Endothelial cell (in vitro differentiated cells): ENCODE results near the gene SMG9. TPM values are rescaled to one million over a fixed set of nuclear protein-coding genes. Genes with fewer than 3 reads are reported as not detected.

ENCODE experiments used
- DNase-seq: peaks from one replicate; pipeline ENCODE4 v3.0.0; 2021; ENCODE audit warnings: low spot score
- H3K27ac Mint-ChIP-seq: one replicate; pipeline ENCODE4 v1.8.0; 2021; ENCODE audit warnings: mixed read lengths, inconsistent platforms; ENCODE audit not compliant: unreplicated experiment
- H3K27me3 Mint-ChIP-seq: one replicate; pipeline ENCODE4 v1.8.0; 2021; ENCODE audit warnings: mild to moderate bottlenecking, moderate library complexity, mixed read lengths, inconsistent platforms; ENCODE audit not compliant: unreplicated experiment
- H3K36me3 Mint-ChIP-seq: one replicate; pipeline ENCODE4 v1.8.0; 2021; ENCODE audit warnings: mild to moderate bottlenecking, low read depth, mixed read lengths, inconsistent platforms; ENCODE audit not compliant: unreplicated experiment
- H3K4me1 Mint-ChIP-seq: one replicate; pipeline ENCODE4 v1.8.0; 2021; ENCODE audit warnings: mild to moderate bottlenecking, mixed read lengths, inconsistent platforms; ENCODE audit not compliant: unreplicated experiment
- H3K4me3 Mint-ChIP-seq: one replicate; pipeline ENCODE4 v1.8.0; 2021; ENCODE audit warnings: mild to moderate bottlenecking, mixed read lengths, inconsistent platforms; ENCODE audit not compliant: unreplicated experiment
- H3K9me3 Mint-ChIP-seq: one replicate; pipeline ENCODE4 v1.8.0; 2021; ENCODE audit warnings: mixed read lengths, inconsistent platforms; ENCODE audit not compliant: unreplicated experiment
- total RNA-seq: library from RNA; stranded (reverse); fragmentation: NEBNext Ultra II Directional; extraction: Animal tissue kit (Norgen Biotek cat#: 25700); gene quantifications from one replicate; pipeline ENCODE4 v1.2.1, GENCODE V29; 2021; ENCODE audit not compliant: unreplicated experiment
- TF ChIP-seq, protein P1 (sequence below): fragments of 200-600 bp; sonication (generic); IDR thresholded peaks from one replicate; pipeline ENCODE4 v1.5.0; 2021; ENCODE audit warnings: antibody characterized with exemption; ENCODE audit not compliant: unreplicated experiment

The SMG9 gene
- total RNA-seq, 1 donor from 2014 or later: 38.8 TPM

DNA sequence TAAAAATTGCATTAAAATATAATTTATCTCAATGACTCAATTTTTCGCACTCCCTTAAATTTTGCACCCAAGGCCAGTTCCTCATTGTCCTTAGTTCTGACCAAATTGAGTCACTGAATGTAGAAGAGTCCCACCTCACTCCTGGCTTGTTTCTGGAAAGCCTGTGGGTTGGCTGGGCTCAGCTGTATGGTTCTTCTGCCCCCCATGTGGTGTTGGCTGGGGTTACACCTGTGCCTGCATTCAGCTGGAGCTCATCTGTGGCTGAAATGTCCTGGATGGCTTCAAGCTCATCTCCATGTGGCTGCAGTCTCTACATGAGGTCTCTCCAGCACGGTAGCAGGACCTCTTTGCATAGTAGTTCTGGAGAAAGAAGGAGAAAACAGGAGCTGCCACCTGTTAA is 46.0 kb downstream of the SMG9 start:
- Mint-ChIP-seq H3K9me3 (no peaks in the 10 kb centered on the region), H3K36me3 (no peaks in the 10 kb centered on the region), H3K4me3 (no peak overlapping the region), H3K27me3 (peaks cover 3% of the 10 kb centered on the region), H3K4me1 (peaks cover 4% of the 10 kb centered on the region), H3K27ac (no peak overlapping the region)
- no peak for DNase-seq
- TF ChIP-seq, protein P1, sequence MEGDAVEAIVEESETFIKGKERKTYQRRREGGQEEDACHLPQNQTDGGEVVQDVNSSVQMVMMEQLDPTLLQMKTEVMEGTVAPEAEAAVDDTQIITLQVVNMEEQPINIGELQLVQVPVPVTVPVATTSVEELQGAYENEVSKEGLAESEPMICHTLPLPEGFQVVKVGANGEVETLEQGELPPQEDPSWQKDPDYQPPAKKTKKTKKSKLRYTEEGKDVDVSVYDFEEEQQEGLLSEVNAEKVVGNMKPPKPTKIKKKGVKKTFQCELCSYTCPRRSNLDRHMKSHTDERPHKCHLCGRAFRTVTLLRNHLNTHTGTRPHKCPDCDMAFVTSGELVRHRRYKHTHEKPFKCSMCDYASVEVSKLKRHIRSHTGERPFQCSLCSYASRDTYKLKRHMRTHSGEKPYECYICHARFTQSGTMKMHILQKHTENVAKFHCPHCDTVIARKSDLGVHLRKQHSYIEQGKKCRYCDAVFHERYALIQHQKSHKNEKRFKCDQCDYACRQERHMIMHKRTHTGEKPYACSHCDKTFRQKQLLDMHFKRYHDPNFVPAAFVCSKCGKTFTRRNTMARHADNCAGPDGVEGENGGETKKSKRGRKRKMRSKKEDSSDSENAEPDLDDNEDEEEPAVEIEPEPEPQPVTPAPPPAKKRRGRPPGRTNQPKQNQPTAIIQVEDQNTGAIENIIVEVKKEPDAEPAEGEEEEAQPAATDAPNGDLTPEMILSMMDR: no peak

DNA sequence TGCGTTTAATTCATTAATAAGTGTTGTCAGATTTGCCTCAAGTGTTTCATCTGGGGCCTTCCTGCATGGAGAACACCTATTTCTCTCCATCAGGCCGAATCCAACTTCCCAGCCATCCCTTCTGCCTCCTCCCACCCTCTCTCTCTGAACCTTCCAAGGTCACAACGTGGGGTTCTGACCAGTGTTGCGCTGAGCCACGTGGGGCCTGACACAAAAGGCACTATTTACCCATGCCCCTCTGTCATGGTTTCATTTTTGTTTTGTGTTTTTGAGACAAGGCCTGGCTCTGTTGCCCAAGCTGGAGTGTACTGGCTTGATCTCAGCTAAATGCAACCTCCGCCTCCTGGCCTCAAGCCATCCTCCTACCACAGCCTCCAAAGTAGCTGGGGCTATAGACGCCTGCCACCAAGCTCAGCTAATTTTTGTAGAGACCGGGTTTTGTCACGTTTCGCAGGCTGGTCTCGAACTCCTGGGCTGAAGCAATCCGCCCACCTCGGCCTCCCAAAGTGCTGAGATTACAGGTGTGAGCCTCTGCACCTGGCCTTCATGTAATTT is 47.5 kb downstream of the SMG9 start:
- no peak overlapping the region for H3K4me3 Mint-ChIP-seq
- no peaks in the 10 kb centered on the region for H3K36me3 Mint-ChIP-seq
- peaks cover 4% of the 10 kb centered on the region for H3K4me1 Mint-ChIP-seq
- TF ChIP-seq, protein P1: no peak
- DNase-seq: no peak
- no peaks in the 10 kb centered on the region for H3K9me3 Mint-ChIP-seq
- no peaks in the 10 kb centered on the region for H3K27me3 Mint-ChIP-seq
- no peak overlapping the region for H3K27ac Mint-ChIP-seq

DNA sequence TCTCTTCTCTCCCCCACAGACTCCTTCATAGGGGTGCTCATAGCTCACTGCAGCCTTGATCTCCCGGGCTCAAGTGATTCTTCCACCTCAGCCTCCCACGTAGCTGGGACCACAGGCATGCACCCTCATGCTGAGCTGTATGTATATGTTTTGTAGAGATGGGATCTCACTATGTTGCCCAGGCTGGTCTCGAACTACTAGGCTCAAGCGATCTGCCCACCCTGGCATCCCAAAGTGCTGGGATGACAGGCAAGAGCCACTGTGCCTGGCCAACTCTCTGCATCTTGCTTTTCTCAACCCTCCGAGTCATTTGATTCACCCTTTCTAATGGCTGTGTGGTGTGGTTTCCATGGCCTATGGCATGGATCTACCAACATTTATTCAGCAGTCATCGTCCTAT is 49.0 kb downstream of the SMG9 start:
- TF ChIP-seq, protein P1: no peak
- no peak overlapping the region for H3K27ac Mint-ChIP-seq
- H3K4me1 Mint-ChIP-seq: peaks cover 4% of the 10 kb centered on the region
- no peaks in the 10 kb centered on the region for H3K9me3 Mint-ChIP-seq
- no peak overlapping the region for H3K4me3 Mint-ChIP-seq
- no peaks in the 10 kb centered on the region for H3K36me3 Mint-ChIP-seq
- DNase-seq: no peak
- no peaks in the 10 kb centered on the region for H3K27me3 Mint-ChIP-seq

DNA sequence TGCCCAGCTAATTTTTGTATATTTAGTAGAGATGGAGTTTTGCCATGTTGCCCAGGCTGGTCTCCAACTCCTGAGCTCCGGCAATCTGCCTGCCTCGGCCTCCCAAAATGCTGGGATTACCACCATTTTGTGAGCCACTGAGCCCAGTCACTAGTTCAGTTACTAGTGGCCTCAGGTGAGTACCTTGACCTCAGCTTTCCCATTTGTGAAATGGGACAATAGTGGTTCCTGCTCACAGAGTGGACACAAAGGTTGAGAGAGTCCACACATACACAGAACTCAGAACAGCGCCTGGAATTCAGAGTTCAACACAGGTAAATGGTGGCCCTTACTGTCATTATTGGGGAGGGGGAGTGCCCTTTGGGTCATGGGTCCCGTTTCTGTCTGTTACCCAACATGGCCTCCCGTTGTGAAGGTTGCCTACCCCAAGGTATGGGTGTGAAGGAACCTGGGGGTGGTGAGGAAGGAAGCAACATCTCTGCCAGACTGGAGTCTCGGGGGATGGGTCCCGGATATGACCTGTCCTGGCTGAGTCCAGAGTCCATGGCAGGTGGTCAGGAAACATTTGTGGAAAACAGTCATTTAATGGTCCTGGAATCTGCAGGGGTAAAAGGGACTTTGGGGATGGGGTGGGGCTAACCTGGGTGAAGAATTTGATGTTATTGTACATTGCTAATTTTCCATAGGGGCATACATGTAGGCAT is 50.6 kb downstream of the SMG9 start:
- H3K9me3 Mint-ChIP-seq: no peaks in the 10 kb centered on the region
- TF ChIP-seq, protein P1: no peak
- no peak overlapping the region for H3K4me3 Mint-ChIP-seq
- no peaks in the 10 kb centered on the region for H3K36me3 Mint-ChIP-seq
- DNase-seq: no peak
- peaks cover 8% of the 10 kb centered on the region for H3K27me3 Mint-ChIP-seq
- H3K4me1 Mint-ChIP-seq: peaks cover 8% of the 10 kb centered on the region
- H3K27ac Mint-ChIP-seq: no peak overlapping the region

DNA sequence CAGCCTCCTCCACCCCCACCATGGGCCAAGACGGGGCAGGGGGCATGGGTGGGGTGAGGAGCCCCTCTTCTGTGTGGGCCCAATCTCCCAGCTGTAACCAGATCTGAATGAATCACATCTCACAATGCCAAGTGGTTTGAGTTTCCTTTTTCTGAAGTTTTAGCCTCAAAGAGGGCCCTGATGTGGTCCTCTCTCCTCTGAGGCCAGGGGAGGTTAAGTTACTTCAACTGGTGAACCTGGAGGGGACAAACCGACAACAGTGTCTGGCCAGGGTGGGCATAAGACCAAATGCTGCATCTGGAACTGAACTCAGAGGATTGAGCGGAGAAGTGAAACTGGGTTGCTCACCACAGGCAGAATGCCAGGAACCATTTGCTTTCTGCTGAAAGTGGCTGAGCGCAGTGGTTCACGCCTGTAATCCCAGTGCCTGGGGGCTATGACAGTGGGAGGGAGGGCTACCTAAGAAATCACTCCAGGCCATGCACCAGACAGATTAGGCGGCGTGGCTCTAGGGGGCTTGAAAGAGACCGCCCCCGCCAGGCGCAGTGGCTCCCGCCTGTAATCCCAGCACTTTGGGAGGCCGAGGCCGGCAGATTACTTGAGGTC is 54.3 kb downstream of the SMG9 start:
- no peak for DNase-seq
- H3K9me3 Mint-ChIP-seq: no peaks in the 10 kb centered on the region
- no peak overlapping the region for H3K27ac Mint-ChIP-seq
- peaks cover 8% of the 10 kb centered on the region for H3K27me3 Mint-ChIP-seq
- H3K4me1 Mint-ChIP-seq: peaks cover 8% of the 10 kb centered on the region
- TF ChIP-seq, protein P1: no peak
- H3K36me3 Mint-ChIP-seq: peaks cover 3% of the 10 kb centered on the region
- H3K4me3 Mint-ChIP-seq: no peak overlapping the region
